Measurements from ENCODE around the gene SLC25A45.

- TF ChIP-seq POLR2A (IDR thresholded peaks at IDR 0.05), result no peak
- no peak for TF ChIP-seq CTCF (IDR thresholded peaks at IDR 0.05)
Measured at GRCh38 chr11:65415499-65416340, 33.3 kb upstream of the SLC25A45 start.

Data from heart left ventricle (tissue), 13 donors.